Activated CD8-positive, alpha-beta memory T cell treated with anti-CD3 and anti-CD28 coated beads, Interleukin-2, amount 50 U/mL, for 24 hours (primary cell): ENCODE results near the gene ERC2.

Experiments used
- DNase-seq: peaks from one replicate; pipeline ENCODE4 v3.0.0-alpha.2; 2020; ENCODE audit errors: extremely low read depth

ERC2 gene

DNA sequence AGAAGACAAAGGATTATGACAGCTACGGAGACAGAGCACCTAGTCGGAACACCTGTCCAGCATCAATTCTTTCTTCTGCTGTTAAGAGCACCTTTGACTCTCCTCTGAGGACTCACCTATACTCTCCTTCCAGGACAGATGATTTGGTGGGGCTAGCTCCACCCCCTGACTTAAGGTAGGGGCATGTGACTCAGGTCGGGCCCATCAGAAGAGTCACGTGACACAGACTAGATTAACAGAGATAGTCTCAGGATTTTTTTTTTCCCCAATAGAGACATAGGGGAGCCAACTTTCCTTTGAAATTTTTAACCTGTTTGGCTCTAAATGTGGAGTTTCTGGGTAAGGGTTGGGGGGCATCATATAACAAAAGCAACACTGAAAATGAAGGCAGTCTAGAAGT lies 969.7 kb downstream of the ERC2 start:
- no peak for DNase-seq

DNA sequence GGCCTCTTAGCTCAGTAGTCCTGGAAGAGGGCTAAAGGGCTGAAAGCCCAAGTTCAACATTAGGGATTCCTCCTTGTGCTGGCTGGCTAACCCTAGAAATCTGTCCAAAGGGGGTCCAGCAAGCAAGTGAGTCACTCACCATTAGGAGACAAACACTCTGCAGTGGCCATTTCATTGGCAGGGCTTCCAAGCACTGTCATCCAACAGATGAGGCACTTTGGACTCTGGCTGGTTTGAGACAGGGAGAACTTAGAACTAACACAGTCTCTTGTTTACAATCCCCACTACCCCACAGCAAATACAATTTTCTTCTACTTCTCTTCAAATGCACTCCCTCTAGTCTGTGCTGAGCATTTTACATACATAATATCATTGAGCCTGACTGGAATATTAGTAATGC lies 971.0 kb downstream of the ERC2 start:
- DNase-seq = no peak

DNA sequence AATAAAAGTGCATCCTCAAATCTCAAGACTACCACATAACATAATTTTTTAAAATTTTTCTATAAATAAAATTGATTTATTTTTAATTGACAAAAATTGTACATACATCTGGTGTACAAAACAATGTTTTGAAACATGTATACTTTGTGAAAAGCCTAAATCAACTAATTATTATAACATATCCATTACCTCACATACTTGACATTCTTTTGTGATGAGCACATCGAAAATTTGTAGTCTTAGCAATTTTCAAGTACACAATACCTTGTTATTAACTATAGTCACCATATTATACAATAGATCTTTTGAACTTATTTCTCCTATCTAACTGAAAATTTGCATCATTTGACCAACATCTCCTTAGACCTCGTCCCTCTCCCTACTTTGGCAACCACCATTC lies 973.3 kb downstream of the ERC2 start:
- no peak for DNase-seq

DNA sequence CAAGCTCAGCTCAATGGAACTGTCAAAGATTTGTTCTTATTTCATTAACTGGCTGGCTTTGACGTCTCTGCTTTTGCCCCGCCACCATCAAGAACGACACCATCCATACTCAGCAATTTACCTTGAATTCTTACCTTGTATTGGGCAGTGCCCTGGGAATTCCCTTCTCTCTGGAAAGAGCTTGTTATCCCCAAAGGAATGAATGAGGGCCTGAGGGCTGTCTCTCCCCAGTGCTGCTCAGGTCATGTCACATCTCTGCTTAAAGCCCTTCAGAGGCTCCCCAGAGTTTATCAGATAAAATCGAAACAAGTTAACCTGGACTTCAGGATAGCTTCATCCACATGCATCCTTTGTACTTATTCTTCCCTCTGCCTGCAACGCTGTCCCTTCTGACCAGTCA lies 975.3 kb downstream of the ERC2 start:
- DNase-seq = no peak

DNA sequence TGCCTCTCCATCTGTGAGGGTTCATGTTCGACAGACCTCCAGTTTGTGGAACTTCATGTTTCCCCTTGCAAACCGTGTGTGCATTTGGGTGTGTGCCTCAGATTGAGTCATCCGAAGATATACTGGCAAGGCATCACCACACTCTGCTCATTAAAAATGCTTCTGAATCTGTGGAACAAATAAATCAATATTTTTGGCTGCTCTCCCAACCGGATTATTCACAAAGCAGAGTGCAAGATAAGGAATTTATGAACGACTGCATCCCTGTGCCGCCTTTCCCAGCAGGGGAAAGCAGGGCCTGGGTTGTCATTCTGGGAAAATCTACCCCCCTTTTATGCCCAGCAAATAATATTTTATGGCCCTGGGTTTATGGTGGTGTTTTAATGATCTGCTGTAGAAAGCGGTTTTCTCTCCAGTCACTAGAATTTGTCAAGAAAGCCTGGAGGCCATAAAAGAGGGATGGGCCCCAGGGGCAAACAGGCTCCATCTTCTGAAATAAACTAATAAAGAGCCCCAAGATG lies 976.9 kb downstream of the ERC2 start:
- no peak for DNase-seq

DNA sequence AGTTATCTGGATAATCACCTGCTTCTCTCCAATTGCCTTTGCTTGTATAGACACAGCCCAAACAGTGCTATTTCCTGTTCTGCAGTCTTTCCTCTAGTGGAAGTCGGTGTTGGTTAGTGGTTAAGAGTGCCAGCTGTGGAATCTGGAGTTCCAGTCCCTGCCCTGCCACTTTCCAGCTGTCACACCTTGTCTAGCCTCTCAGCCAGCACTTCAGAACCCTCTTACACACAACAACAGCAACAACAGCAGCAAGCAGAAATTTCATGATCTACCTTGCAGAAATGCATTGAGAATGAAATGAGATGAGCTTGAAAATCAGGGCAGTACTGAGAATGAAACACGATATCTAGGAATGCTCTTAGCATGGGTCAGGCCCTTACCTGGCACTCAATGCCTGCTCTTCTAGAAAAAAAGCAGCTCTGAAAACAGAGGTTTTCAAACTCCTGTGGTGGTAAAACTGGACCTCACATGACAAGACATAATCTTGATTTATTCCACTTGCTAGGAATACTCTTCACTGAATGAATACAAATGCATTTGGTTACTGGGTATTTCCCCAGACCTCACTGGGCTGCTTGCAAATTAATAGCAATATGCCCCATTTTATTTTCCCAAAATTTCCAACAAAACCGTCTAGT lies 977.9 kb downstream of the ERC2 start:
- DNase-seq = no peak

DNA sequence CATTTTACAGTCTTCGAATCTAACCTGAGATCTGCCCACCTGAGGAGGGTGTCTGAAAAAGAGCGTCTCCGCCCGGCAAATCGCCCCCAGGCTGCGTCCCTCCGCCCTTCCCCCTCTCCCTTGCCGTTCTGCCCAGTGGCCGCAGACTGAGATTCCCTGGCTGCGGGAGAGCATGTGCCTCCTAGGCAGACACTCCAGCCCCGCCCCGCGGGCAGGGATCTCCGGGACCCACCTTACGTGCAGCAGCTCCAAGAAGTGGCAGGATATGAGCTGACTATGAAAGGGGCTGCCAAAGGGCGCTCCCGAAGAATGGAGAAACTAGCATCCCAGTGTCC lies 978.5 kb downstream of the ERC2 start:
- no peak for DNase-seq

DNA sequence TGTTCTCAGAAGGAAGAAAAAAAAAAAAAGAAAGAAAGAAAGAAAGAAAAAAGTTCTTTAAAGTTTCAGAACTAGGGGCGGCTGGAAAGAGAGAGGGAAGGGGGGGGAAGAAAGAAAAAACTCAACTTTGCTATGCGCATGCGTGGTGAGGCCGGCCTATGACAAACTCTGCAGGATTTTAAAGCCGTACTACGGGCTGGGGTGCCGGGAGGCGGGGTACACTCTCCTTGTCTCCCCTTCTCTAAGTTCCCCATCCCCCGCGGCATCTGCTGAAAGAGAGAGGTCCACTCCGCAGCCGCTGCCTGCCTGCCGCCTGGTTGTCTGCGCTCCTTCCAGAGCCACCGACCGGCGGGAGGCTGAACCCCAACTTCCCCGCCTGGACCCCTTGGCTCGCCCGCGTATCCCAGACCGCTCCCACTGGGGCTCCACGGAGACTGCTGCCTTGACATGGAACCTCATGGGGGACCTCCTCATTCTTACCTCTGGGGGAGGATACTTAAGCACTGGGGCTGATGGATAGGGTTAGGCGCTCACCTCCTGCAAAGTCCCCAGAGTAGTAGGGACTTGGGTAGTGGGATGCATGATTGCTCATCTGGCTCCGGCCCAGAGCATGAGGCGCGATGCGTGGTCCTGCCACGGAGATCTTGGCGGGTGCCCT lies 979.7 kb downstream of the ERC2 start:
- DNase-seq = no peak

DNA sequence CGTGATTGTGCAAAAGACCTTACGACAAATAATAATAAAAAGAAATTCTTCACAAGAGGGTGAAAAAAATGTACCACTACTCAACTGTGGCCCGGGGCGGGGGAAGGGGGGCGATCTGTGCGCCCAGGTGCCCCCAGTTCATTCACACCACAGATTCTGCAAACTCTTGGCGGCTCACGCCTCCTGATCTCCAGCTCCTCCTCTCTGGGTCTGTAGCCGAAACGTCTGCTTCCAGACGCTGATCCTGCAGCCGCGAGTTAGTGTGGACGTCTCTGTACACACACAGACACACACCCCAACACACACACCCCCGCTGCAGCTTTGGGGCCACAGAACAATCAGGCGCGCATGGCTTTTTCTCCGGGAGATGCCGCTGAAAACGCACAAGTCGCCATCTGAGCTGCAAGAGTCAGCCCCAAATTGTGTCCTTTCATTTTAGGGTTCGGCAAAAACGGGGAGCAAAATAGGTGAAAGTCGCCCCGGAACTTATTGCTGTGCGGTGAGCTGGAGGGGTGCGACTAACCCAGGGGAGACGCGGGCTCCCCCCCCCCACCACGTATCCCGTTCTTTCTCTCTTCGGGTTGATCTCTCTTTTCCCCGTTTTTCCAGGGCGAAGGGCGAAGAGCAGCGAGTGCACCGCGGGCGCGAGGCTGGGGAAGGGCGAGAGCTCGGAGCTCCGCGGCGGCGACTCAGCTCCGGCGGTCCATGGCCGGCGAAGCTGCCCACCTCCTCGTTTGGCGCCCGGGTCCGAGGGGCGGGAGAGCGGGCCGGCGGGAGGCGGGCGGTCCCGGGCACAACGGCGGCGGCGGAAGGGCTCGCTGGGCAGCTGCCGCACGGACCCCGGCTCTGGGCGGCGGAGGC lies 980.7 kb downstream of the ERC2 start:
- no peak for DNase-seq

DNA sequence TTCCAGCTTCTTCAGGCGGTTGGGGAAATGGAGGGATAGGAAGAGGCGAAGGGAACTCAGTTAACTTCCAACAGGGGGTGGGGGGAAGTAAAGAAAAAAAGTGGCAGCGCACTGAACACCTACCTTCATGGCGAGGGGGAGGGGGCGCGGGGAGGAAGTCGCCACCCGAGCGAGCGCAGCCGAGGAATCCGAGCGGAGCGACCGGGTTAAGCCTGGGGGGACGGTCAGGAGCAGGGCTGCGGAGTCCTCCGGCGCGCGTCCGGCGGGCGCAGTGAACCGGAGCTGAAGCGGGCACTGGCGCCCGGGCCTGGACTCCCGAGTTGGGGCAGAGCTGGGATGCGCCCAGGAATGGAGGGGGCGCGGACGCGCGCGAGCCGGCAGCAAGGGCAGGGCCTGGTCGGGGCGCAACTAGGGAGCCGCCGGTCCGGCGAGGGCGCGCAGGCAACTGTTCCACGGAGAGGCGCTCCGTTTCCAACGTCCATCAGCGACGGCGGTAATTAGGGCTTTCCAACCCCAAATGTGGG lies 981.3 kb downstream of the ERC2 start, which contains the start of gene WNT5A:
Gene WNT5A, minus strand, starts transcription at position 450 of the 524 bp plus-strand sequence. Its CDS starts 321 bp downstream, at position 129.
- DNase-seq = no peak

DNA sequence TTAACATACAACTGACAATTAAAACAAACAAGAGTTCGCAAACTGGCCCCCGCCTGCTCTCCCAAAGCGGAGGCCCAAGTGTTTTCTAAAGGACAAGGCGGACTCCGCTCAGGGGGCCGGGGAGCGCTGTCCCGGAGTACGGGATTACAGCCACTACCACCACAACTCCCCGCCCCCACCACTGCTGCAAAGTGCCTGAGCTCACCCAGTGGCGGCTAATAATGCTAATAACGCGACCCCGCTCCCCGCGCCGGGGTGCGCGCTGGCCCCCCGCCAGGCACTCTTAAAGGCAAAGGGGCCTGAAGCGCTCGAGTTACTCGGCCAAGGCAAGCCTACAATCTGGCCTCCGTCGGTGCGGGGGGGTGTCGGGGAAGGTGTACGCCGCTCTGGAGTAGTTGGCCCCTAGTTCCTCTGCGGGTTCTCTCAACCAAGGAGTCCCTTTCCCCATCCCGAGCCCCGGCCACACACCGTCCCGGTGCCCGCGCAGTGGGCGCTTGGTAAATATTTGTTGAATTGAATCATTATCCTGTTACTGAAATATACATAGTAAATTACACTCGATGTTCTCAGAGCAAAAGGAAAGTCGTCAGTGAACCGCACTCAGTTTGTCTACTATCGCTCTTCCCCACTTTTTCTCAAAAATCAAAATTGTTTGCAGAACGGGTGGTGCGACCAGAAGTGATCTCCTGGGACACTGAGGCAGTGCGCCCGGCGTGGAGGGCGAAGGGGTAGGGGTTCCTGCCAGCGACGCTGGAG lies 982.0 kb downstream of the ERC2 start:
- DNase-seq = no peak

DNA sequence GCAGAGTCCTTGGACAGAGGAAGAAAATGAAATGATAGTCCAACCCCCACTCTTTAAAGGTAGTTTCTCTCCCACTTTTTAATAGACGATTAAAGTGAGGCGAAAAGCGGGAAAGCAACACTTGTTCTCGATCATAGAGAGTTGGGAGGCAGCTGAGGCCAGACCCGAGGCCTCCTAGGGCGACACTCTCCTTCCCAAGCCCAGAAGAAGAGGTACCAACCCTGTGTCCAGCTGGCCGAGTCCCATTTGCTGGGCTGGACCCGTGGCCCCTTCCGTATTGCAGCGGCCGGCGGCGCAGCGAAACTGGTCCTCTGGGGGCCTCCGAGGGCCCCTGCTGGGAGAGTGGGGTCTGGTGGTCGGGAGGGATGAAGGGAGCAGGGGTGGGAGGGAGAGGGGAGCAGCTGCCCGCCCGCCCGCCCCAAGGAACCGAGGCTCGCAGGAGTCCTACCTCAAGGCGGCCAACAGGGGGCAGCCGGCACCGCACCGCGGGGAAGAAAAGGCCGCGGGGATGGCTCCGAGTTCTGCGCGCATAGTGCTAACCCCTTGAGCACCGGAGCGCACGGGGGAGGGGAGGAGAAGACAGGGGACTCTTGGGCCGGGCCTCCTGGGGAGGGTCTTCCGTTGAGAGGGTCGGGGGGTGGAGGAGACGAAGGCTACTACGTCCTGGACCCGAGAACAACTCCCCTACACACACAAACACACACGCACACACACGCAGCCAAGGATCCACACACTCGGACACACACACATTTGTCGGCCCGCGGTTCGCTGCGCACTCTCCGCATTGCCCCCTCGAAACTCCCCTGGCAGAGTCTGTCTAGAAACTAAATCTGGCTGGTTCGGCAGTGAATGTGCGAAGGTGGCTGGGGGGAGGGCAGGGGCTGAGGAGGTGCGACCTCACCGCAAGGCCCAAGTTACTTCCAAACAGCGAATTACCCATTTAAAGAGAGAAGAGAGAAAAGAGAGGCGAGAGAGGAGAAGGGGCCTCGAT lies 983.2 kb downstream of the ERC2 start:
- no peak for DNase-seq

DNA sequence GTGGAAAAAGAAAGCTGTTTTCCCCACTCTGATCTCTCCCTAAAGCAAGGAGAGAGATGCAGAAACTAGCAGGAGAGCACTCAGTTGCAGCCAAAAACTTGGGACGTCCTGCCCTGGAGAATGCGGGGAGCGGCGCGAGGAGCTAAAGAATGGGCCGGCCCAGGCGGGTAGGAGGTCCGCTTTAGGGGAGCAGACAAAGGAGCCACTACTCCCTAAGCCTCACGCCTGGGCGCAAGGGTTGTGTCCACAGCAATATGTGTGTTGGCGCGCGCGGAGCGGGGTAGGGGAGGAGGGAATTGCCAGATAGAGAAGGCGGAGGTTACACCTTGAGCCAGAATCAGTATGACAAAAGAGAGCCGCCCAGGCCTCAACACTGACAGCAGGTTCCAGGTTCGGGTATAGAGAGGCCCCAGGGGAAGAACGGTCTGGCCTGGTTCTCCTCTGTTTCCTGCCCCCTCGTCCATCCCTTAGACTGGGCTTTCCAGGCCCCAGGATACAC lies 984.0 kb downstream of the ERC2 start:
- no peak for DNase-seq

DNA sequence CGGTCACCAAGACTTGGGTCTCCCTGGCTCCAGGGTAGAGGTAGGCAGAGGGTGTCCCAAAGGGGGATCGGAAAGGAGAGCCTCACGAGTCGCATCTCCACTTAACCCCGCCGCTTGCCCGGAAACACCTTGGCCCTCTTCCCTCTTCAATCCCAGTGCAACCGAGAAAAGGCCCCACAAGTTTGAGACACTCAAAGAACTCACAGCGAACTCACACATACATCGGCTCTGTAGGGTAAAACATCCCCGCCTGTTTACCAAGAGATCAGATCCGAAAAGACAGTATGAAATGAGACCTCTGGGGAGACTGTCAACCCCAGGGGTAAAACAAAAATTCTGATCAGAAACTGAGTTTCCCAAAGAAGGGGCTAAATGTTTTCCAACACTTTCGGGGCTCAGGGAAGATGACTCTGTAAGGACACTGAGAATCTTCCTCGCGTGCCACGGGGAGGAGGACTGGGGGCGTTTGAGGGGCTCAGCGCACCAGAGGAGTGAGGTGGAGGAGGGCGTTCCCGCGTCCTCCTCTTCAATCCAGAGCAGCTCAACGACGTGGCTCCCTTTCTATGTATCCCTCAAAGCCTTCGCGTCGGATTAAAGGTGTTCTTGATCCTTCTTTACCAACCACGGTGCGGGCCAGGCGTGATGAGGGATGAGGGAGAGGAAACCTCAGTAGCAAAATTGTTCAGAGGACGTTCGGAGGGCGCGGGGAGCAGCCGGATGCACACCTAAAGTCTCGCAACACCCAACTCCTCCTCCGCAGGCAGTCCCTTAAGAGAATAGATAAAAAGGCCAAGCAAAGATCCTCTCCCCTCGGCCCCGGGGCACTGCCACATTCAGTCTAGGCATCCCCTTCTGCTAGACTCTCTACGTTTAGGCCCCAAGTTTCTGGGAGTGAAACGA lies 984.8 kb downstream of the ERC2 start:
- DNase-seq = no peak

DNA sequence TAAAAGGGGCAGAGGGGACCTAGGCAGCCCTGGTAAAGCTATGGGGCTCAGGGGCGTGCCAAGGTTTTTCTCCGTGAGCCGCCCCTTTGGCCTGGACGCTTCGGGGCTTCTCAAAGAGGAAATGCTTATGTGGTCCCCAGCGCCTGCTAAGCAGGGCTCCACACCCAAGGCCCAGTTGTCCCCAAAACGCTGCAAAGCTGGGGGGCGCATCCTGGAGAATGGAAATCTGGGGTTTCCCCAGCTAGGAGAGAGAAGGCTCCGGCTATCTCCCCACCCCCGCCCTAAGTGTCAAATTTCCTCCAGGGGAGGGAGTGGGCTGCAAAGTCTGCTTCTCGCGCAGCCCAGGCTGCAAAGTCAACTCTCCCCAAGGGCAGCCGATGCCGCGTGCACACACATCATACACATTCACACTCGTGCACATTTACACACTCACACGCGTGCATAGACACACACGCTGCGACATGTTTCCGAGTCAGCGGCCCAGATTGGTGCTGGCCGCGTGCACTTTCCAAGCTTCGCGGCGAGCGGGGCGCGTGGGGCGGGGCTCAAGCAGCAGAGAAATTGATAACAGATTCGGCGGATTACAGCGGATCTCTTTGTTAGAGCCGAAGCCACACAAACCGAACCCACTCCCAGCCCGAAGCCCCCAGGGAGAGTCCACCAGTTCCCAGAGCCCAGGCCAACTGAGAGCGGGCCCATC lies 985.6 kb downstream of the ERC2 start:
- no peak for DNase-seq

DNA sequence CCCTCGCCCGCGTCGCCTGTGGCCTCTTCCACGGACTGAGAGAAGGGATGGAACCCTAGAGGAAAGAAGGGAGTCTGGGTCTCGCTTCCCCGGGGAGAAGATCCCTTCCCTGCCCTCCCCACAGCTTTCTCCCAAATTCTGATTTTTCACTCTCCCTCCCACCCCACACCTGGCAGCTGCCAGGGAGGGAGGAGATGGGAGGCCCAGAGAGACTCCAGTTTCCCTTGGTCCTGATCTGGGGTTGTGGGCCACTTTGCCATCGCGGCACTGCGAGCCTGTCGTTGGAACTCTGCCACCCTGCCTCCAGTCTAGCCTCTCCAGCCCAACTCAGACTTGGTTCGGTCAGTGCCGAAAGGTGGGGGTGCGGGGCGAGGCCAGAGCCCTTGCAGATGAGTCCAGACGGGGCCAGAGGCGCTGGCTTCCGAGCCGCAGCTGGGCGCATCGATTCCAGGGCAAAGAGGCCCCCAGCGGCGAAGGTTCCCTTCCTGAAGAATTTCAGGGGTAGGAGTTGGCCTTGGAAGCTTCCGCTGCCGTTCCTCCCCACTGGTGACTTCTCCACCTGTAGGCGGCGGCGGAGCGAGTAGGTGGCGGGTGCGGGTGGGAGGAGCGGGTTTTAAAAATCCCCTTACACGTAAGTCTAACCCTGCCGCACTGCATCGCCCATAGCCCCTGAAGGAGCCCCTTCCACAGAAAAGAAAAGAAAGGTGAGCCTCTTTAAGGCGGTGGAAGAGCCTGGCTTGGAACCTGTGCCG lies 986.3 kb downstream of the ERC2 start:
- no peak for DNase-seq

DNA sequence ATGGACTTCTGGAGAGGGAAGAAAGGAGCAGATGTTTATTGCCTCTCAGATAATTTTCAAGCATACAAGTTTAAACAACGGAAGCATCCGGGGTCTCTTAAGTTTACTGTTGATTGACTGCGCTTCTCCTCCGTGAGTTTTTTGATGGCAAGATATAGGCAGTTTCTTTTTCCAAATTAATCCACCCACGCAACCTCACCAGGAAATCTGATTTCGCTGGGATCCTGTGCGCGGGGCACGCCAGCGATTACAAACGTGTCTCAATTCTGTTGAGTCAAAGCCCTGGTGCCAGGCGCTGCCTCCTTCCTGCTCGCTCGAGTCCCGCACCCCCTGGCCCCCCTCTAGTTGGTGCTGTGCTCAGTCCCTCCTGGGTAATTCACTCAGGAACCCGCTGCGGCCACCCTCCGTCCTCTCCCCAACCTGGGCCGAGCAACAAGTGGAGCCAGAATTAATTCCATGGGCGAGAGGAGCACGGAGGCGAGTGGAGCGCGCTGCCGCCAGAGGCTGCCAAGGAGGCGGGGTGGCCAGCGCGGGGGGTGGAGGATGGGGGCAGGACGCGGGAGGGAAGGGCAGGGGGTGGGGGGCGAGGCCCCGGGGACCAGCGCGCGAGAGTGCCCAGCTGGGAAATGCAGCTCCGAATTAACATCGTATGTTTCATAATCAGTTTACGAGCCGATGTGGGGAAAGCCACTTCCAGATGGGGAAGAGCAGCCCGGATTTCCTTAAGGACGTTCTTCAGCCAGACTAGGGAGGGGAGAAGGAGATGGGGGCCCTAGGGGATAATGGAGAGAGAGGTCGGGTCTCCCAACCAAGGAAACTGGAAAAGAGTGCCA lies 987.1 kb downstream of the ERC2 start:
- DNase-seq = no peak
